MM.1S (cell line): Measurements from ENCODE around the gene GRK1.
"Not testable (repeated sequence)": the region's sequence is repeated elsewhere in the genome, so short reads cannot be mapped to it uniquely, and the experiment has no call there.

ENCODE experiments used
- EZH2 ChIP-seq: fragments of 300-600 bp; sonication (generic); optimal IDR thresholded peaks from 2 replicates; pipeline ENCODE3; 2017; ENCODE audit warnings: low read depth, mild to moderate bottlenecking, antibody characterized with exemption, low read length, mixed read lengths
- EZH2phosphoT487 ChIP-seq: fragments of 300-600 bp; sonication (generic); IDR thresholded peaks from 2 replicates; pipeline ENCODE4 v1.6.1; 2018; ENCODE audit warnings: antibody characterized with exemption, low read length
- TF ChIP-seq, protein P1 (sequence below): fragments of 300-600 bp; sonication (generic); IDR thresholded peaks from 2 replicates; pipeline ENCODE4 v1.5.1; 2016; ENCODE audit warnings: antibody characterized with exemption, low read length, mixed read lengths

DNA sequence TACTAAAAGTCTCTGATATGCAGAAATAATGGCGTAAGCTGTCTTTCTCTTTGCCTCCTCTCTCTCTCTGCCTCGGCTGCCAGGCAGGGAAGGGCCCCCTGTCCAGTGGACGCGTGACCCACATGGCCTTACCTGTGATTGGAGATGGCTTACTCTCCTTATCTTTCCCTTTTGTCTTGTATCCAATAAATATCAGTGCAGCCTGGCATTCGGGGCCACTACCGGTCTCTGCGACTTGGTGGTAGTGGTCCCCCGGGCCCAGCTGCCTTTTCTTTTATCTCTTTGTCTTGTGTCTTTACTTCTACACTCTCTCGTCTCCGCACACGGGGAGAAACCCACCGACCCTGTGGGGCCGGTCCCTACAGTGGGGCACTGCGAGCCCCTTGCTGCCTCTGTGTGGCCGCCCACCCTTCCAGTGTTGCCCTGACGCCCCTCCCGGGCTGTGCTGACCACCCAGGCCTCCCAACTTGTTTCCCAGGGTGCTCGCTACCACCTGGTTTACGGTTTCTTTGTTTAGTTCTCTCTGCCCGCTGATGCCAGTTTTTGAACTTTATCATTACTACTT lies 45.0 kb upstream of the GRK1 start:
- not testable (repeated sequence) for TF ChIP-seq EZH2phosphoT487, EZH2
- TF ChIP-seq, protein P1, sequence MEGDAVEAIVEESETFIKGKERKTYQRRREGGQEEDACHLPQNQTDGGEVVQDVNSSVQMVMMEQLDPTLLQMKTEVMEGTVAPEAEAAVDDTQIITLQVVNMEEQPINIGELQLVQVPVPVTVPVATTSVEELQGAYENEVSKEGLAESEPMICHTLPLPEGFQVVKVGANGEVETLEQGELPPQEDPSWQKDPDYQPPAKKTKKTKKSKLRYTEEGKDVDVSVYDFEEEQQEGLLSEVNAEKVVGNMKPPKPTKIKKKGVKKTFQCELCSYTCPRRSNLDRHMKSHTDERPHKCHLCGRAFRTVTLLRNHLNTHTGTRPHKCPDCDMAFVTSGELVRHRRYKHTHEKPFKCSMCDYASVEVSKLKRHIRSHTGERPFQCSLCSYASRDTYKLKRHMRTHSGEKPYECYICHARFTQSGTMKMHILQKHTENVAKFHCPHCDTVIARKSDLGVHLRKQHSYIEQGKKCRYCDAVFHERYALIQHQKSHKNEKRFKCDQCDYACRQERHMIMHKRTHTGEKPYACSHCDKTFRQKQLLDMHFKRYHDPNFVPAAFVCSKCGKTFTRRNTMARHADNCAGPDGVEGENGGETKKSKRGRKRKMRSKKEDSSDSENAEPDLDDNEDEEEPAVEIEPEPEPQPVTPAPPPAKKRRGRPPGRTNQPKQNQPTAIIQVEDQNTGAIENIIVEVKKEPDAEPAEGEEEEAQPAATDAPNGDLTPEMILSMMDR = not testable (repeated sequence)
